GM12865 (cell line): ENCODE results near the gene MCUB.

ENCODE experiments used
- DNase-seq: peaks from one replicate; pipeline ENCODE4 v3.0.0; 2010; ENCODE audit warnings: low read depth
- H3K4me3 ChIP-seq: 2 replicates; pipeline ENCODE4 v1.5.1; 2011; ENCODE audit warnings: mild to moderate bottlenecking, low read depth, low read length, control low read depth
- CTCF ChIP-seq: IDR thresholded peaks from 2 replicates; pipeline ENCODE4 v1.5.1; 2011; ENCODE audit warnings: low read length, control low read depth, low read depth, inconsistent platforms; ENCODE audit not compliant: insufficient read depth; ENCODE audit errors: missing control alignments

The MCUB gene

GRCh38 chr4:109609431-109609830, 49.4 kb downstream of the MCUB start:
- DNase-seq: no peak
- TF ChIP-seq CTCF: no peak
- no peak overlapping the region for H3K4me3 ChIP-seq

- TF ChIP-seq CTCF: no peak
- no peak overlapping the region for H3K4me3 ChIP-seq
- no peak for DNase-seq
Measured at GRCh38 chr4:109610489-109610888, 50.4 kb downstream of the MCUB start.

- DNase-seq: no peak
- no peak for TF ChIP-seq CTCF
- no peak overlapping the region for H3K4me3 ChIP-seq
Measured at GRCh38 chr4:109611045-109611646, 51.1 kb downstream of the MCUB start.

GRCh38 chr4:109614015-109614414, 54.0 kb downstream of the MCUB start:
- no peak for DNase-seq
- no peak overlapping the region for H3K4me3 ChIP-seq
- no peak for TF ChIP-seq CTCF

- TF ChIP-seq CTCF: no peak
- no peak overlapping the region for H3K4me3 ChIP-seq
- no peak for DNase-seq
Measured at GRCh38 chr4:109614466-109614865, 54.4 kb downstream of the MCUB start.

- no peak for DNase-seq
- TF ChIP-seq CTCF: no peak
- no peak overlapping the region for H3K4me3 ChIP-seq
Measured at GRCh38 chr4:109615742-109616141, 55.7 kb downstream of the MCUB start.

- no peak for TF ChIP-seq CTCF
- no peak overlapping the region for H3K4me3 ChIP-seq
- no peak for DNase-seq
Measured at GRCh38 chr4:109616243-109616642, 56.2 kb downstream of the MCUB start.
